Measurements from ENCODE around the gene ZKSCAN4.

The ZKSCAN4 gene

GRCh38 chr6:28217890-28218289 lies 34.2 kb downstream of the ZKSCAN4 start:
- no peaks in the 10 kb centered on the region for H3K36me3 ChIP-seq (ENCODE audit: control insufficient read depth, insufficient read depth, low read length)
- peak overlapping the region; percentile 71 for H3K4me3 ChIP-seq (ENCODE audit: low read depth, low read length)
- no peak overlapping the region for H3K9ac ChIP-seq (ENCODE audit: low read depth, low read length)
- H3K27me3 ChIP-seq (ENCODE audit: control insufficient read depth, insufficient read depth, low read length): peaks cover 63% of the 10 kb centered on the region
- no peaks in the 10 kb centered on the region for H3K9me3 ChIP-seq (ENCODE audit: control insufficient read depth, insufficient read depth, low read length)
- H3K4me1 ChIP-seq (ENCODE audit: control insufficient read depth, insufficient read depth, low read length): peaks cover 3% of the 10 kb centered on the region

GRCh38 chr6:28215425-28215824 lies 36.6 kb downstream of the ZKSCAN4 start:
- Histone ChIP-seq H3K9me3 (ENCODE audit: control insufficient read depth, insufficient read depth, low read length) (no peaks in the 10 kb centered on the region), H3K27me3 (ENCODE audit: control insufficient read depth, insufficient read depth, low read length) (peaks cover 62% of the 10 kb centered on the region), H3K9ac (ENCODE audit: low read depth, low read length) (no peak overlapping the region), H3K4me3 (ENCODE audit: low read depth, low read length) (peak overlapping the region; percentile 30), H3K36me3 (ENCODE audit: control insufficient read depth, insufficient read depth, low read length) (no peaks in the 10 kb centered on the region), H3K4me1 (ENCODE audit: control insufficient read depth, insufficient read depth, low read length) (peaks cover 3% of the 10 kb centered on the region)

- peak overlapping the region; percentile 71 for H3K4me3 ChIP-seq (ENCODE audit: low read depth, low read length)
- no peaks in the 10 kb centered on the region for H3K36me3 ChIP-seq (ENCODE audit: control insufficient read depth, insufficient read depth, low read length)
- H3K9ac ChIP-seq (ENCODE audit: low read depth, low read length): no peak overlapping the region
- H3K4me1 ChIP-seq (ENCODE audit: control insufficient read depth, insufficient read depth, low read length): peaks cover 3% of the 10 kb centered on the region
- H3K27me3 ChIP-seq (ENCODE audit: control insufficient read depth, insufficient read depth, low read length): peaks cover 67% of the 10 kb centered on the region
- H3K9me3 ChIP-seq (ENCODE audit: control insufficient read depth, insufficient read depth, low read length): no peaks in the 10 kb centered on the region
Observed at GRCh38 chr6:28213213-28213523, 38.9 kb downstream of the ZKSCAN4 start.

- Histone ChIP-seq H3K9ac (ENCODE audit: low read depth, low read length) (no peak overlapping the region), H3K9me3 (ENCODE audit: control insufficient read depth, insufficient read depth, low read length) (no peaks in the 10 kb centered on the region), H3K4me1 (ENCODE audit: control insufficient read depth, insufficient read depth, low read length) (peaks cover 3% of the 10 kb centered on the region), H3K27me3 (ENCODE audit: control insufficient read depth, insufficient read depth, low read length) (peaks cover 67% of the 10 kb centered on the region), H3K36me3 (ENCODE audit: control insufficient read depth, insufficient read depth, low read length) (no peaks in the 10 kb centered on the region), H3K4me3 (ENCODE audit: low read depth, low read length) (peak overlapping the region; percentile 71)
Observed at GRCh38 chr6:28212510-28213212, 39.4 kb downstream of the ZKSCAN4 start.

- Histone ChIP-seq H3K27me3 (ENCODE audit: control insufficient read depth, insufficient read depth, low read length) (peaks cover 74% of the 10 kb centered on the region), H3K36me3 (ENCODE audit: control insufficient read depth, insufficient read depth, low read length) (no peaks in the 10 kb centered on the region), H3K9me3 (ENCODE audit: control insufficient read depth, insufficient read depth, low read length) (no peaks in the 10 kb centered on the region), H3K4me3 (ENCODE audit: low read depth, low read length) (peak overlapping the region; percentile 71), H3K9ac (ENCODE audit: low read depth, low read length) (no peak overlapping the region), H3K4me1 (ENCODE audit: control insufficient read depth, insufficient read depth, low read length) (peaks cover 5% of the 10 kb centered on the region)
Observed at GRCh38 chr6:28211840-28212509, 40.1 kb downstream of the ZKSCAN4 start.

- H3K36me3 ChIP-seq (ENCODE audit: control insufficient read depth, insufficient read depth, low read length): no peaks in the 10 kb centered on the region
- no peaks in the 10 kb centered on the region for H3K9me3 ChIP-seq (ENCODE audit: control insufficient read depth, insufficient read depth, low read length)
- H3K9ac ChIP-seq (ENCODE audit: low read depth, low read length): no peak overlapping the region
- H3K4me3 ChIP-seq (ENCODE audit: low read depth, low read length): no peak overlapping the region
- H3K4me1 ChIP-seq (ENCODE audit: control insufficient read depth, insufficient read depth, low read length): peaks cover 3% of the 10 kb centered on the region
- peaks cover 78% of the 10 kb centered on the region for H3K27me3 ChIP-seq (ENCODE audit: control insufficient read depth, insufficient read depth, low read length)
Observed at GRCh38 chr6:28209753-28210535, 42.1 kb downstream of the ZKSCAN4 start.

- H3K27me3 ChIP-seq (ENCODE audit: control insufficient read depth, insufficient read depth, low read length): peaks cover 85% of the 10 kb centered on the region
- peaks cover 2% of the 10 kb centered on the region for H3K4me1 ChIP-seq (ENCODE audit: control insufficient read depth, insufficient read depth, low read length)
- H3K9ac ChIP-seq (ENCODE audit: low read depth, low read length): no peak overlapping the region
- H3K9me3 ChIP-seq (ENCODE audit: control insufficient read depth, insufficient read depth, low read length): no peaks in the 10 kb centered on the region
- H3K4me3 ChIP-seq (ENCODE audit: low read depth, low read length): peak overlapping the region; percentile 45
- no peaks in the 10 kb centered on the region for H3K36me3 ChIP-seq (ENCODE audit: control insufficient read depth, insufficient read depth, low read length)
Observed at GRCh38 chr6:28208111-28208659, 43.9 kb downstream of the ZKSCAN4 start.

GRCh38 chr6:28207510-28208110 lies 44.5 kb downstream of the ZKSCAN4 start:
- H3K27me3 ChIP-seq (ENCODE audit: control insufficient read depth, insufficient read depth, low read length): peaks cover 86% of the 10 kb centered on the region
- H3K9ac ChIP-seq (ENCODE audit: low read depth, low read length): no peak overlapping the region
- H3K4me1 ChIP-seq (ENCODE audit: control insufficient read depth, insufficient read depth, low read length): peaks cover 2% of the 10 kb centered on the region
- H3K4me3 ChIP-seq (ENCODE audit: low read depth, low read length): peak overlapping the region; percentile 45
- no peaks in the 10 kb centered on the region for H3K36me3 ChIP-seq (ENCODE audit: control insufficient read depth, insufficient read depth, low read length)
- H3K9me3 ChIP-seq (ENCODE audit: control insufficient read depth, insufficient read depth, low read length): no peaks in the 10 kb centered on the region

- Histone ChIP-seq H3K9ac (ENCODE audit: low read depth, low read length) (no peak overlapping the region), H3K27me3 (ENCODE audit: control insufficient read depth, insufficient read depth, low read length) (peaks cover 89% of the 10 kb centered on the region)
Observed at GRCh38 chr6:28206928-28207509, 45.0 kb downstream of the ZKSCAN4 start.

GRCh38 chr6:28206527-28206926 lies 45.5 kb downstream of the ZKSCAN4 start:
- H3K4me1 ChIP-seq (ENCODE audit: control insufficient read depth, insufficient read depth, low read length): peaks cover 2% of the 10 kb centered on the region
- no peak overlapping the region for H3K9ac ChIP-seq (ENCODE audit: low read depth, low read length)
- H3K36me3 ChIP-seq (ENCODE audit: control insufficient read depth, insufficient read depth, low read length): no peaks in the 10 kb centered on the region
- H3K4me3 ChIP-seq (ENCODE audit: low read depth, low read length): peak overlapping the region; percentile 45
- no peaks in the 10 kb centered on the region for H3K9me3 ChIP-seq (ENCODE audit: control insufficient read depth, insufficient read depth, low read length)
- H3K27me3 ChIP-seq (ENCODE audit: control insufficient read depth, insufficient read depth, low read length): peaks cover 88% of the 10 kb centered on the region

More at GRCh38 chr6:28206928-28207509, 45.0 kb downstream of the ZKSCAN4 start:
- Histone ChIP-seq H3K4me1 (ENCODE audit: control insufficient read depth, insufficient read depth, low read length) (peaks cover 2% of the 10 kb centered on the region), H3K9me3 (ENCODE audit: control insufficient read depth, insufficient read depth, low read length) (no peaks in the 10 kb centered on the region), H3K36me3 (ENCODE audit: control insufficient read depth, insufficient read depth, low read length) (no peaks in the 10 kb centered on the region), H3K4me3 (ENCODE audit: low read depth, low read length) (peak overlapping the region; percentile 45)

- H3K36me3 ChIP-seq (ENCODE audit: control insufficient read depth, insufficient read depth, low read length): no peaks in the 10 kb centered on the region
- H3K9ac ChIP-seq (ENCODE audit: low read depth, low read length): no peak overlapping the region
- no peak overlapping the region for H3K4me3 ChIP-seq (ENCODE audit: low read depth, low read length)
- peaks cover 2% of the 10 kb centered on the region for H3K4me1 ChIP-seq (ENCODE audit: control insufficient read depth, insufficient read depth, low read length)
- no peaks in the 10 kb centered on the region for H3K9me3 ChIP-seq (ENCODE audit: control insufficient read depth, insufficient read depth, low read length)
- peaks cover 85% of the 10 kb centered on the region for H3K27me3 ChIP-seq (ENCODE audit: control insufficient read depth, insufficient read depth, low read length)
Observed at GRCh38 chr6:28205879-28206278, 46.2 kb downstream of the ZKSCAN4 start.

Measured in iPS-15b (cell line).